HG03039 (cell line): ENCODE data around the gene RBM4.
"Not testable (repeated sequence)": the region's sequence is repeated elsewhere in the genome, so short reads cannot be mapped to it uniquely, and the experiment has no call there.

Experiments
- ATAC-seq: cut with Tn5 transposase; IDR thresholded peaks from one replicate; pipeline ENCODE4 v1.9.1; 2021; ENCODE audit warnings: mild to moderate bottlenecking, moderate library complexity; ENCODE audit not compliant: unreplicated experiment

RBM4 gene, protein sequence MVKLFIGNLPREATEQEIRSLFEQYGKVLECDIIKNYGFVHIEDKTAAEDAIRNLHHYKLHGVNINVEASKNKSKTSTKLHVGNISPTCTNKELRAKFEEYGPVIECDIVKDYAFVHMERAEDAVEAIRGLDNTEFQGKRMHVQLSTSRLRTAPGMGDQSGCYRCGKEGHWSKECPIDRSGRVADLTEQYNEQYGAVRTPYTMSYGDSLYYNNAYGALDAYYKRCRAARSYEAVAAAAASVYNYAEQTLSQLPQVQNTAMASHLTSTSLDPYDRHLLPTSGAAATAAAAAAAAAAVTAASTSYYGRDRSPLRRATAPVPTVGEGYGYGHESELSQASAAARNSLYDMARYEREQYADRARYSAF

DNA sequence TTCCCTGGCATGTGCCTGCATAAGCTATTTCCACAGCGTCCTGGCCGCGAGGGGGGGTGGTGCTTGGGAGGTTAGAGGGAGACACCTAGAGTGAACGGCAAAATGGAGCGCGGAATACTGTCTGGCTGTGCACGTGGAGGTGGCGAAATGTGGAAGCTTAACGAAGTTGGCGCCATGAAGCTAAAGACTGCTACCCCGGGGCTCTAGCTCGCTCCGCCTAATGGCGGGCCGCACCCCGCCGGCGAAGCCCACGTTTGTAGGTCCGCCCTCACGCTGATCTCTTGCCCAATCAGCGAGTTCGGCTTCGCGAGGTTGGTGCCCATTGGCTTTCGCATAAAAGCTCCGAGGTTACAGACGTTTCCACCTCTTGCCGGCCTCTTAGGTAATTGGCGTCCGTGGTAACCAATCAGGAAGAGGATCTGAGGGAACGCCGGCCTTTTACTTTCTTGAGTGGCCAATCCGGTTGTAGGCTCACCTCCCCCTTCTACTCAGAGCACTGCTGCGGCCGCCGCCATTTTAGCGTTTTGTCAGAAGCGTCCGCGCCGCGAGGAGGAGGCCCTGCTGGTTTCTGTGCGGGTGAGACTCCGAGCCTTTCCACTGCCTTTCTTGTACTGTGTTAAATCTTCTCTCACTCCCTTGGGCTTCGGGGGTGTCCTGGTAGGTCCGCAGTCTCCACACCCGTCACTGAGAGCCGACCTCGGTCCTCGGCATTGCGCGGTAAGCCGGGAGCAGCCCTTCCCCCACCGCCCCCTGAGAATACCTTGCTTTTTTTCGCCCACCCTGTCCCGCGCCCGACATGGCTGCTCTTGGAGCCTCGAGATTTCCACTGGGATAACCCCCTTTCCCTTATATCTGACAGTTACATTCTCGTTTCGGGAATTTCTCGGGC lies at the start of gene RBM4:
Gene RBM4 (plus strand): TSS at position 527 of the 889 bp plus-strand sequence. CDS start 1,009 bp downstream, outside the sequence.
- peak; percentile 93 for ATAC-seq

DNA sequence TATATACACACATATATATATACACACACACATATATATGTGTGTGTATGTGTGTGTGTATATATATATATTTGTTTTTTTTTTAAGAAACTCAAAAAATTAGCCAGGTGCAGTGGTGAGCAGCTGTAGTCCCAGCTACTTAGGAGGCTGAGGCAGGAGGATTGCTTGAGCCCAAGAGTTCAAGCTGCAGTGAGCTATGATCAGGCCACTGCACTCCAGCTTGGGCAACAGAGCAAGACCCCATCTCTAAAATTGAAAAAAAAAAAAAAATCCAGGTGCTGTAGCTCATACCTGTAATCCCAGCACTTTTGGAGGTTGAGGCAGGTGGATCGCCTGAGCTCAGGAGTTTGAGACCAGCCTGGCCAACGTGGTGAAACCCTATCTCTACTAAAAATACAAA lies 49.2 kb upstream of the RBM4 start:
- not testable (repeated sequence) for ATAC-seq

DNA sequence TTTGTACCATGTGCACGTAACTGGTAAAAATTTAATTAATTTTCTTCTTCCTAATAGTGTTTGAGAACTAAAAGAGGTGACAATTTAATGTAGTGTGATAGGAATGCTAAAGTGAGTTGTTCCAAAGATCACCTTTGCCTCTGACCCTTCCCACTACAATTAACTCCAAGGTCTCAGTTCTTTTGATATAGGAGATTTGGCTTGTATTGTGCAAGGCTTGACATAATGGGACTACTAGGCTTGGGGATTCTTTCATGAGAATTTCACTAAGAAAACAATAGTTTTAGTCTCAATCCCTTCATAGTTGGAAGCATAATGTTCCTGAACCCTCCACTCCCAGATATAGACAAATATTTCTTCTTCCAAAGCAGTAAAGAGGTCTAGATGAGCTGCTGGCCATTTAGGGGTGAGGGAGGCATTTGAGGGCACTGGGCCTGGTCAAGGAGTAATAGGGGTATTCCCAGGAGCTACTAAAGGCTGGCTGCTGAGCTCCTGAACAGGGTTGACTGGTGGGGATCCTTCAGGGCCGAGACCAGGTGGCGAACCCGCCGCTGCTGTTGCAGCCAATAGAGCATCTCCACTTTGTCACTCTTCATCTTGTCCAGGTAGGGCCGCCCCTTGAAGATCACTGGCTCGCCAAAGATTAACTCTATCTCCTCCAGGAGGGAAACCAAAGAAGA lies 48.4 kb upstream of the RBM4 start:
- no peak for ATAC-seq

DNA sequence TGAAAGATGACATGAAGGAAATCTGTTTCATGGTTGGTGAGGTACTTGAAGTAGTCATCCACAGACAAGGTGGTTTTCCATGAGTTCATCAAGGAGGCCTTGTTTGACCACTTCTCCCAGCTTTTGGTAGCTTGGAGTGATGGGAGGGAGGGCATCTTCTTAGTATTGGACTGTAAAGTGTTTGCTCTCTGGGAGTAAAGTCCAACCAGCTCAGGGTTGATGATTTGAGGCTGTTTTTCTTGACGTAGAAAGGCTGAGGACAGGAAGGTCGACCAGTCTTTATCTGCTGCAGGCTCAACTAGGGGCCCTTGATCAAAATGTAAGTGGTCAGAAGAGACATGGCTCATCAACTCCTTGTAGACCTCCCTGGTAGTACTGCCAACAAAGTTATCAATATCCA lies 47.3 kb upstream of the RBM4 start:
- ATAC-seq: no peak

DNA sequence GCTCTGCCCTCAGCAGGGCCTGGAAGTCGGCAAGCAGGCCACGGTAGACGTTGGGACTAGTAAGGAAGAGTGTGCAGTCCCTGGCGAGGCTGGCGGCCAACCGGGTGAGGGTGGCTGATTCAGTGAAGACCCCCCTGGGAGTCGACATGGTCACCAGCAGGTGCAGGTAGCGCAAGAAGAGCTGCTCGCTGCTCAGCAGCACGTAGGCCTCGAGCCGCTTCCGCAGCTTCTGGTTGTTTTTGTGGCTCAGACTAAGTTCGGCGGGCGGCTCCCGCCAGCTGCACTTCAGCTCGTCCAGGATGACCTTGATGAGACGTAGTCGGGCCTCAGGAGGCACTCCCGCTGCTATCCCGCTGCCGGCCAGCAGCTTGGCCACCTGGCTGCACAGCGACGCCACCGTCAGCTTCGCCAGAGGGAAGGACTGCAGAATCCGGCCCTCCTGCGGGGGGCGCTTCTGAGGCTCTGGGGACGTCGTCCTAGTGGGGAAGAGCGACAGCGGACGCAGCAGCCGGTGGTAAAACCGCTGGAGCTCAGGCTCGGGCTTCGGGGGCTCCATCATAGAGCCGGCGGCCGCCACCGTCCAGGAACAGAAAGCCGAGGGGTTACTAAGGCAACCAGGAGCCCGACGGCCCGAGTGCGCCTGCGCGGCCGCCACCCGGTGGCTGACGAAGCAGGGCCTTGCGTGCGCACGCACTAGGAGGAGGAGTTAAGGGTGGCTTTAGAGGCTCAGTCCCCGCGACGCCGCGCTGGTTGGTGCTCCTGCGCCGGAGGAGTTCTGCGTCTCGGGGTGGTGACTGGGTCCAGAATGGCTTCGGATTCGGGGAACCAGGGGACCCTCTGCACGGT lies 45.8 kb upstream of the RBM4 start, which contains the start of the genes CCDC87 and CCS:
Gene CCDC87 (minus strand): TSS at position 607 of the 846 bp plus-strand sequence. CDS start 48 bp downstream, at position 559.
Gene CCS (plus strand): TSS at position 729 of the 846 bp plus-strand sequence. CDS start 77 bp downstream, at position 806.
- peak; percentile 83 for ATAC-seq

DNA sequence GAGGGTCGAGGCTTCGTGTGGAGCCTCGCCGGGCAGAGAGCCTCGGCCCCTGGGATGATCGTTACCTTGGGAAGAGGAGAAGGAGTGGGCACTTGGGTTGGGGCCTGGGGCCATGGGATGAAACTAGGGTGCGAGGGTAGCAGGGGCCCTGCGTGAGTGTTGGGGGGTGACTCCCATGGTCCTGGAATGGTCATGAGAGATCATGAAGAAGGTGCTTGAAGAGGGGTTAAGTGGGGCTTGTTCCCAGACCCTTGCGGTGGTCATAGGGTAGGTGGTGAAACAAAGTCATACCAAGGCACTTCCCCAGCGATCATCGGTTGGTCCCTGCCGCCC lies 45.2 kb upstream of the RBM4 start:
- peak; percentile 29 for ATAC-seq

DNA sequence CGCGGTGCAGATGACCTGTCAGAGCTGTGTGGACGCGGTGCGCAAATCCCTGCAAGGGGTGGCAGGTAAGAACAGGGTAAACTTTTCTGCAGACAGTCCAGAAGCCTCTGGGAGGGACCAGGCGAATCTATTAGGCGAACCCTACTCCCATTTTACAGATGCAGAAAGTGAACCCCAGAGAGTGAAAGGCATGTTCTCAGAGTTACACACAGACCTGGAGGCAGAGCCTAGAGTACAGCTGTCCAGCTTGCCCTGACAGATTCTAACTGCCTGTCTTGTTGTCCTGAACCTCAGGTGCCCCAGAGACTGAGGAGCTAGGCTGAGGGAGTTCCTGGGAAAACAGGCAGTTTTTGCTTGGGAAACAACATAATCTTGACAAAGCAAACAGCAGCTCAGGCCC lies 44.9 kb upstream of the RBM4 start:
- ATAC-seq: no peak

DNA sequence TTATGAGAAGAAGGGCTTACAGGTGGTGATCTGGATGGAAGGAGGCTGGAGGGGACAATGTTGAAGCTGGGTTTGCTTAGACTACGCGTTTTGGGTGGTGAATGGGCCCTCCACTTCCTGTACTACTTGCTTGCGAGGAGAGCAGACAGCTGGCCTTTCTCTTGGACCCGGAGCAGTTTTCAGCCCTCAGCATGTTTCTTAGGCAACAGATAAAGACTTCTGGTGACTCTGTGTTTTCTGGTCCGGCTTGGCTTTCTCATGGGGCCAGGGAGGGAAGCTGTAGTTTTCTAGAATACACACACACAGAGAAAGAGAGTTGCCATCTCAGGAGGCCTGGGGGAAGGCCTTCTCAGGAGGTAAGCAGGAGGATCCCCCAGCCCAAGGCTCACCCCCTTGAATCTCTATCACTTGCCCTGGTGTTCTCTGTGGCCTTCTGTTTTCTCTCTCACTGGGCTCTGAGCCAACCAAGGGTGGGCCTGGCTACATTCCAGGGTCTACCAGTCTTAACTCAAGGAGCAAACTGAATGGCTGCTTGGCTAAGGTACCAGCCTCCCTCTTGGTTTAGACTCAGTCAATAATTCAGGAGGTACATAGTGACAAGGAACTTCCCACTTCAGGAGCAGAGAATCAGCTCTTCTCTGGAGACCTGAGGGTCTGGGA lies 43.1 kb upstream of the RBM4 start:
- no peak for ATAC-seq

DNA sequence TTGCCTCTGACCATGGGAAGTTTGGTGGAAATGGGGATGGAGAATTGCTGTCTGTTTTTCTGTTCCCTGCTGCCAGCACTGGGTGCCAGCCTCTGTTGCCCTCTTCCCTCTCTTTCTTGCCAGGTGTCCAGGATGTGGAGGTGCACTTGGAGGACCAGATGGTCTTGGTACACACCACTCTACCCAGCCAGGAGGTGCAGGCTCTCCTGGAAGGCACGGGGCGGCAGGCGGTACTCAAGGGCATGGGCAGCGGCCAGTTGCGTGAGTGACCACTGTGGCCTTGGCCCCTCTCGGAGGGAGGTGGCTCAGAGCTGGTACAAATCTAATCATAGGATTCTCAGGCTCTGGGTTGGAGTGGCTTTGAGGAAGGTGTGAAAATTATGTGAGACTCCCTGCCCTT lies 39.5 kb upstream of the RBM4 start:
- no peak for ATAC-seq

DNA sequence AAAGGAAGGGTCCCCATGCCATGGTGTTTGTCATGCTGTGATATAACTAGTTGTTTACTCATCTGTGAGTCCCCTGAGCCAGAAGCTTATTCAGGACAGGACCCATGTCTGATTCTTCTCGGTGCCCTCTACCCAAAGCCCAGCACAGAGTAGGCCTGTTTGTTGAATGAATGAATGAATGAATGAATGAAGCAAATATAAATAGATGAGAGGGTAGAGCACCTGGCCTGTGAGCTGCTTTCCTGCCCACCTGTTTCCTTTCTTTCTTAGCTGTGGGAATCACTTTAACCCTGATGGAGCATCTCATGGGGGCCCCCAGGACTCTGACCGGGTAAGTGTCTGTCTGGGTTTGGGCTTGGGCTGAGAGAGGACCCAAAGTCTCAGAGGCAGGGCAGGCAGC lies 38.3 kb upstream of the RBM4 start:
- ATAC-seq: no peak

DNA sequence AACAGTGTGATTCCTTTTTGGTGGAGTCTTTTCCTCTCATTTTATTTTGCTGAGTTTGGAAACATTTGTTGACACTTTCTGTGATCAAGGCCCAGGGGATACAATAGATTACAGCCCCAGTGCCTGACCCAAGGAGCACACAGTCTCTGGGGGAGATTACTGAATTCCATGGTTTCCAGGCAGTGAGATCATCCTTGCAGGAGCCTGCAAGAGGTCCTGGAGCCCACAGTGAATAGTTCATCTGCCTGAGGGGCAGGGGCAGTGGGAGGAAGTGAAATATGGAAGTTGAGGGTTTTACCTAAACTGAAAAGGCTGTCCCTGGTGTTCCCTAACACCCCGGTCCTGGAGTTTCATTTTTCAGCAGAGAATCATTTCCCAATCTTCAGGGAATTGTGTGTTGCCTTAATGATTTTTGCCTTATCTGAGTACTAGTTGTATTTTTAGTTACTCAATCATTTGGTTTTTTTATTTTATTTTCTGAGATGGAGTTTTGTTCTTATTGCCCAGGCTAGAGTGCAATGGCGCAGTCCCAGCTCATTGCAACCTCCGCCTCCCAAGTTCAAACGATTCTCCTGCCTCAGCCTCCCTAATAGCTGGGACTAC lies 37.8 kb upstream of the RBM4 start:
- no peak for ATAC-seq

DNA sequence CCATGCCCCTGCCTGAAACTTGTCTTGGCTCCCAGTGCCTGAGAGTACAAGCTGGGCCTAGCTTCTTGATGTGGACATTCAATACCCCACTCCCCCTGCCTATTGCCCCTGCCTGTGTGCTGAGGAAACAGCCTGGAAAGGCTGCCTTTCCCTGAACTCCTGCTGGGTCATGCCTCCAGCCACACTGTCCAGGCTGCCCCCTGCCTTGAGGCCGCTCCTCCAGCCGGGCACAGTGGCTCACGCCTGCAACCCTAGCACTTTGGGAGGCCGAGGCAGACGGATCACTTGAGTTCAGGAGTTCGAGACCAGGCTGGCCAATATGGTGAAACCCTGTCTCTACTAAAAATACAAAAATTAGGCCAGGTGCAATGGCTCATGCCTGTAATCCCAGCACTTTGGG lies 35.4 kb upstream of the RBM4 start:
- ATAC-seq: no peak

DNA sequence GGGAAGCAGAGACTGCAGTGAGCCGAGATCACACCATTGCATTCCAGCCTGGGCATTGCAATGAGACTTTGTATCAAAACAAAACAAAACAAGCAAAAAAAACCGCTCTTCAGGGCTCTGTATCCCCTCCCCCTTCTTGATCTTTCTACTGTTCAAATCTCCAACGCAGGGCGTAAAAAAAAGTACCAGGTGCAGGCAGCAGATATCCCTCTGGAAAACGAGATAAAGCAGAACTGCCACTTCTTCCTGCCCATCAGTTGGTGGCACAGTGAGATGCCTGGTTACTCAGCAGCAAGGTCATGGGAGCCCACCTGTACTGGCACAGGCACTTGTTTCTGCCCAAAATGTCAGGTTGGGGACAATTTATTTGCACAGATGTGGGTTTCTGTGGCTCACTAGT lies 34.3 kb upstream of the RBM4 start:
- ATAC-seq: no peak

DNA sequence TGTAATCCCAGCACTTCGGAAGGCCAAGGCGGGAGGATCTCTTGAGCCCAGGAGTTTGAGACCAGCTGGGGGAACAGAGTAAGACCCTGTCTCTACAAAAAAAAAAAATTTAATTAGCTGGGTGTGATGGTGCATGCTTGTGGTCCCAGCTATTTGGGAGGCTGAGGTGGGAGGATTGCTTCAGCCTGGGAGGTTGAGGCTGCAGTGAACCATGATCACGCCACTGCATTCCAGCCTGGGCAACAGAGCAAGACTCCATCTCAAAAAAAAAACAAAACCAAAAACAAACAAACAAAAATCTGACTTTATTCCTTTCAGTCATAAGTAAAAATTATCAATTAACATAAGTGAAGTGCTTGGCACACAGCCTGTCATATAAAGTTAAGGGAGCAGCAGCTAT lies 31.9 kb upstream of the RBM4 start:
- not testable (repeated sequence) for ATAC-seq

DNA sequence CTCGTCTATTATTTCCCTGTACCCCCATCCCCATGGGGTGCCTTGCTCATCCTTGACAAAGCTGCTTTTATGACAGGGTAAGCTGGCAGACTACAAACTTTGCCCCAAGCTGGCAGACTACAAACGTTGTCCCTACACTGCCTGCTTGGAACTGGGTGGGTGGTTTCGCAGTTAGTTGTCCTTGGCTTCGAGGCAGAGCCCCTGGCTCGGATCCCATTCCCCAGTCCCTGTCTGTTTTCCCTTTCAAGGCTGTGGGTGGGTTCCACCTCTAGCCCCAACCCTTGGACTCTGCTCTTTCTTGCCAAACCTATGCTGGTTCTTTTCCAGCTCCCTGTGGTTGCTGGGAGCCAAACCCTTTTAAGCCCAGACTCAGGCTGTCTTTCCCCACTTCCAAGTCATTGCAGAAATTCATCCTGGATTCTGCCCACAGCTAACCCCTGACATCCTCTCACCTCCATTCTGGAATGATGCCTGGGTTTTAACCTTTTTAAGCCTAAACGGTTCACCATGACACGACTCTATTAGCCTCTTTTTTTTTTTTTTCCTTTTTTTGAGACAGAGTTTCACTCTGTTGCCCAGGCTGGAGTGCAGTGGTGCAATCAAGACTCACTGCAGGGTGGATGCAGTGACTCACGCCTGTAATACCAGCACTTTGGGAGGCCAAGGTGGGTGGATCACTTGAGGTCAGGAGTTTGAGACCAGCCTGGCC lies 31.2 kb upstream of the RBM4 start:
- ATAC-seq: no peak

DNA sequence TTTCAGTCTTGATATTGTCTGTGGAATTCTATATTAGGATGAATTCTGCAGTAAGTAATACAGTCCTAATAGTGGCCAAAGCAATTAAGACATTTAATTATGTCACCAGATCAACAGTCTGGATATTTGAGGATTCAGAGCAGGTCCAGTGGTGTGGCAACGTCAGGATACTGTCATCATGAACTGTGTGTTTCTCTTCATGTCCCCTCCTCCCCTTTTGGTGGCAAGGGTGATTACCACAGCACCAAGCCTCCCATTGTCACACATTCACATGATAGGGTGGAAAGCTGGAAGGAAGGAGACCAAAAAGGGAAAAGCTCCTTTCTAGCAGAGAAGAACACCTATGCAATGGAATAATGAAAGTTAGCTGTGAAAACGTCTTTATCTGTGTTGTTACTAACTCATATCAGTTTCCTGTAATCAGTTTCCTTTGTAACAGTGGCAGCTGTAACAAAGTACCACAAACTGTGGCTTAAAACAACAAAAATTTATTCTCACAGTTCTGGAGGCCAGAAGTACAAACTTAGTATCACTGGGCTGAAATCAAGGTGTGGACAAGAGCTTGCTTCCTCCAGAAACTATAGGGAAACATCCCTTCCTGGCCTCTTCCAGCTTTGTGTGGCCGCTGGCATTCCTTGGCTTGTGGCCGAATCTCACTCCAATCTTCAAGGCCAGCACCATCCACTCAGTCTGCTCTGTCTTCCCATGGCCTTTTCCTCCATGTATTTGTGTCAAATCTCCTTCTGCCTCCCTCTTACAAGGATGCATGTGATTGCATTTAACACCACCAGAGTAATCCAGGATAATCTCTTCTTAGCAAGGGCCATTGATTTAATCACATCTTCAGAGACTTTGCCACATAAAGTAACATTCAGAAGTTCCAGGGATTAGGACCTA lies 28.5 kb upstream of the RBM4 start:
- ATAC-seq: no peak

DNA sequence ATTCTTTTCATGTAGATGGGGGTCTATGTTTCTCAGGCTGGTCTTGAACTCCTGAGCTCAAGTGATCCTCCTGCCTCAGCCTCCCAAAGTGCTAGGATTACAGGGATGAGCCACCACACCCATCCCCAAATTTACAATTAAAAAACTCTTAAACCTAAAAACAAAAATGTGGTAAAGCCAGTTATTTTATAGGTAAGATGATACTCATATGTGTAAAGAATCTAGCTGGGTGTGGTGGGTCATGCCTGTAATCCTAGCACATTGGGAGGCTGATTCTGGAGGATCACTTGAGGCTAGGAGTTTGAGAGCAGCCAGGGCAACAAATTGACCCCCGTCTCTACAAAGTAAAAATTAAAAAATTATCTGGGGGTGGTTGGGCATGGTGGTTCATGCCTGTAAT lies 26.0 kb upstream of the RBM4 start:
- ATAC-seq: no peak

DNA sequence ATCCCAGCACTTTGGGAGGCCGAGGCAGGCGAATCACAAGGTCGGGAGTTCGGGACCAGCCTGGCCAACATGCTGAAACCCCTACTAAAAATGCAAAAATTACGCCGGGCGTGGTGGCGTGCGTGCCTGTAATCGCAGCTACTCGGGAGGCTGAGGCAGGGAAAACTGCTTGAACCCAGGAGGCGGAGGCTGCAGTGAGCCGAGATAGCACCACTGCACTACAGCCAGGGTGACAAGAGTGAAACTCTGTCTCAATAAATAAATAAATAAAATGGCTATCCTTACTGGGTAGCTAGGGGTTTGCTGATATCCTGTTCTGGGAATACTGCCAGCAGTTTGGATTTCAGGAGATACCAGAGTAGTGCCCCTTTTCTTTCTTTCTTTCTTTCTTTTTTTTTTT lies 24.4 kb upstream of the RBM4 start:
- ATAC-seq: no peak
